NCI-H774 (cell line): ENCODE data around the gene RAMAC.
"Not testable (repeated sequence)": the region's sequence is repeated elsewhere in the genome, so short reads cannot be mapped to it uniquely, and the experiment has no call there.

Experiments
- DNase-seq: peaks from one replicate; lab custom pipeline; 2025; lab: John Stamatoyannopoulos, UW

RAMAC gene

DNA sequence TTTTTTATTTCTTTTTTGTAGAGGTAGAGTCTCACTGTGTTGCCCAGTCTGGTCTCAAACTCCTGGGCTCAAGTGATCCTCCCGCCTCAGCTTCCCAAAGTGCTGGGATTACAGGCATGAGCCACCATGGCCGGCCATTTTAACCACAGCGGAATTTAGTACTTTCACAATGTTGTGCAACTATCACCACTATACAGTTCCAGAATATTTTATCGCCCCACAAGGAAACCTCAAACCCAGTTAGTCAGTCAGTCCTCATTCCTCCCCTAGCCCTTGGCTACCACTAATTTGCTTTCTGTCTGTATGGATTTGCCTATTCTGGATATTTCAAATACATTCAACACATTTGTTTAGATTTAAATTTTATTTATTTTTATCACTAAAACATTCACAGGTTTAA lies 17.9 kb upstream of the RAMAC start:
- no peak for DNase-seq

DNA sequence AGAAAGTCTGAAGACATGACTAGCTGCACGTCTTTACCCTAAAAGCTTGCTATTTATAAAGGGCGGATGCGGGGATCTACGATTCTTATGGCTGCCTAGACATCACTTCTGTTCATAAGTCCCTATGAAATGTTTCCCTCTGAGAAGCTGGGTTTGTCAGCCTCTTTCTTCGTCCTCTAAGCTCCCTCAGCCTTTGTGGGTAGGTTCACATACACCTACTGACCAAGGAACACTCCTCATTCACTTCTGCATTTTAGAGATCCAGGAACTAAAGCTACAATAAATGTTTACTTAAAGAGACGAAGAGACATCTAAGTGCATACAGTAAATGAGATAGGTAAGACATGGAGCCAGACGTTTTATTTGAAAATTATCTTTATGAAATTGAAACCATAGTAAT lies 16.7 kb upstream of the RAMAC start:
- no peak for DNase-seq

DNA sequence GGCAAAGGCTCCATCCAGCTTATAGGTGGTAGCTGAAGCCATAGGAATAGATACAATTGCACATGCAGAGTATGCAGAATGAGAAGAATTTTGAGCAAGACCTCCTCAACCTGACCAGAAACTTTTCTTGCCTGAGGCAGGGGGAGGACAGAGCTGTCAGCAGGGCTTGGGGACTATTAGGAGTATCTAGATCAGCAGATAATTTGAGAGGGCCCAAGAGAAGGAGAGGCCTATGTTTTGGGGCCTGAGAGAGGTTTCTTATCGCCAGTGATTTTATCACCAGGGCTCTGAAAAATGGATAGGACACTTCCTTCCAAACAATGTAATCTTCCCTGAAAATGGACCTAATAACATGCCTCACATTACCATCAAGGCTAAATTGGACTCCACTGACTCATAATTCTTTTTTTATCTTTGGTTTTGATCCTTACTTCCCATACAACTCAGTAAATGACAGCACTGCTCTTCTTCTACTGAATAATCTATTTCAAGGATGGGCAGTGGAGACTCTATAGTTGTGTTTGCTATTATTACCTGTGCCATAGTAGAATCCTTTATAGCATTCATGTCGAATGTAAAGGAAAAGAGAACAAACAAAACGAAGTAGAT lies 15.8 kb upstream of the RAMAC start:
- no peak for DNase-seq

DNA sequence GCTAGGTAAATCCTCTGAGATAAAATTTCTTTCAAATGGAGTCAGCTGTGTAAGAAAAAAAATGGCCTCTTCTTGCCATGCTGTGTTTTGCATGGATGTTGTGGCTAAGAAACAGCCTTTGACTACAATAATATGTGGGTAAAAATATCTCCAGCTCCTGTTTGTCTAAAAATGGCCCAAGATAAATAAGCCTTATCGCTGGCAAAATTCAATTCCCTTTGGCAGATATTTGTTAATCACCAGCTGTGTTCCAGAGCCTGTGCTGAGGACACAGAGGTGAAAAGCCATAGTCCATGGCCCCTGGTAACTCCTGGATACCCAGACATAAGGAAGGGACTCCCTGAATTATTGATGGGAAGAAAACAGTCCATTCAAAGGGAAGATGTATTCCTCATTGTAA lies 15.3 kb upstream of the RAMAC start:
- DNase-seq: no peak

DNA sequence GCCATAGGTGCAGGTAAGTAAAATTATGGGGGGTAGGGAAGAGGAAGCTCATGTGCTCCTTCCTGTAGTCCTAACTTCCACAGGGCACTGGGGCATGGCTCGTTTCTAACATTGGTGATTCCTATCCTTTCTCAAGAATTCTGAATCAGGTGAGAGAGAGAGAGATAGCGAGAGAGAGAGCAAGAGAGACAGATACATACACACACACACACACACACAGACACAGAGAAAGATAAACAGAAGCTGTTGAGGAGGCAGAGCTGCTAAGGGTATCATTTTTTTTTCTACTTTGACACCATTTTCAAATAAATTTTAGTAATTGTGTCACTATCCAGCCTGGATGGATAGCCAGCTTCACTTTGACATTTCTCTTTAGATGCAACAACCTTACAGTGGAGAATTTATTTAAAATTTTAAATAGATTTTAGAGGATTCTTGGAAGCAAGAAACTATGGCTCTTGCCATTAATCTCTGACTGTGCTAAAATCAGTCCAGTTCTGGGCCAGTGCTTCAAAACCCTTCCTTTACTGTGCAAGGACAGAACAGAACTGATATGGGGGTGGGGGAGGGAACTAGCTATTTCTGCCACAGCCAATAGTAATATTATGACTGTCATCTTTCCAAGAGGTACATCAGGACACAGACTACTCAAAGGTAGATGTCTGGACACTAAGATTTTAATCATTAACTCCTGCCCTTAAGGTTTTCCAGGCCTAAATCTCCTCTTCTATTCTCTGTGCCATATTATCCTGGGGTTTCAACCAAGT lies 14.6 kb upstream of the RAMAC start:
- DNase-seq: no peak

DNA sequence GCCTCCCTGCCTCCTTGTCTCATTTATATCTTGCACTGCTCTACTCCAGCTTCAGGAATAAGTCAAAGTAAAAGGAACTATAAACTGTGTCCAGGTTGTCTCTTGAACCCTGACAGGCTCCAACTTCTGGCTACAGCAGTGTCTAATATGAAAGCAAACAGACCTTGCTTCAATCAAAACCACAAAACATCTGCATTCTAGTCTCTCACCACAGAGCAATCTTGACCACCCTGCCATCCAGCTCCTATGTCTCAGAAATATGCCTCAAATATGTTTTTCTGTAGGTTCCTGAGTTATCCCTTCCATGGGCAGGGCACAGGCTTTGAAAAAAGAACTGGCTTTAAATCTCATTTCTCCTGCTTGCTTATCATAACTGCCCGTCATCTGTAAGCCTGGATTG lies 13.0 kb upstream of the RAMAC start:
- DNase-seq: no peak

DNA sequence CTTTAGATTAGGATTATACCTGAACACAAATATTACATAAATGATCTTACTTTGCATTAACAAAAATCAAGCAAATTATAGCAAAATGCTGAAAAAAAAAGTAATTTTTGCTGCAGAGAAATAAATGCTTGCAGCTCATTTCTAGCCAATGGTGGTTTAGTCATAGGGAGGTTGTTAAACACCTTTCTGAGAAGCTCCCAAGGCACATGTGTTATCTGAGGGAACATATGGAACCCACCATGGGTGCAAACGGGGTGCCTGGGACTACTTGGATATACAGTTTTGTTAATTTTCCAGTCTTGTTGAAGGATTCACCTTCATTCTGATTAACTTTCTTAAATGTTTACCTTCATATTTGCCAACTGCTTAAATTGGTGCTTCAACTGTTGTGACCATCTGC lies 8.9 kb upstream of the RAMAC start:
- DNase-seq: no peak

DNA sequence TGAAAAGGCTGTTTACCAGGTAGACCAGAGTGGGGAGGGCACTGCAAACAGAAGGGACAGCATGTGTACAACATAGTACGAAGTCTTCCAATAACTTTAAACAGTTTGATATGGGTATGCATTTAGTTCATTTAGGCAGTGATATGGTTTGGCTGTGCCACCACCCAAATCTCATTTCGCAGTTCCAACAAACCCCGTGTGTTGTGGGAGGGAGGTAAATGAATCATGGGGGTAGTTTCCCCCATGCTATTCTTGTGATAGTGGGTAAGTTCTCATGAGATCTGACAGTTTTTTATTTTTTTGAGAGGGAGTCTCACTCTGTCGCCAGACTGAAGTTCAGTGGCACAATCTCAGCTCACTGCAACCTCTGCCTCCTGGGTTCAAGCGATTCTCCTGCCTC lies 7.6 kb upstream of the RAMAC start:
- no peak for DNase-seq

DNA sequence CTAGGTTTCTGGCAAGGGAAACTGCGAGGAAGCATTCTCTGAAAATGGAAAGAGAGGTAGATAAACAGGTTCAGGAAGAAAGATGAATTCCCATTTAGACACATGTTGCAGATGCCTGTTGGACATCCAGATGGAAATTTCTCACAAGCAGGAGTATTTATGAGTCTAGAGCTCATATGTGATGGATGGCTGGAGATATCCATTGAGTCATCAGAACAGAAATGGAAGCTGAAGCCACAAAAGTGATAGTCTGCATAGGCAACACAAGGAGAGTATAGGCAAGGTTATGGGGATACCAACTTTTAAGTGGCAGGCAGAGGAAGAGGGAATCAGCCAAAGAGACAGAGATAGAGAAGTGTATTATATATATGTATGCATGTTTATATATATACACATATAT lies 6.3 kb upstream of the RAMAC start:
- DNase-seq: no peak

DNA sequence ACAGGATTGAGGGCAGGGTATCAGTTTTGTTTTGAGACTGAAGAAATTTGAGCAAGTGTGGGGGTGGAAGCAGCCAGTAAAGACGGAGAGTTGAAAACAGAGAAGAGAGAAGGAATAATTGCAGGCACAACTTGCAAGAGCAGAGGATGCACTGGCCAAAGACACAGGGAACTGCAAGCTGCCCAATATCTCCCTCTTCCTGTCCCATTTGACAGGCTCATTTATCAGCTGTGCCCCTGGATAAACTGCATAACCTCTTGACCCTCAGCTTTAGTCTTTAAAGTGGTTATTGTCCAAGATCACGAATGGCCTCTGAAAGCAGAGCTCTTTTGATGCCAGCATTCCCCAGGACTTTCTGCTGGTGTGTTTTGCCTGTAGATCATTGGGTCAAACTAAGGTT lies 5.0 kb upstream of the RAMAC start:
- DNase-seq: no peak

DNA sequence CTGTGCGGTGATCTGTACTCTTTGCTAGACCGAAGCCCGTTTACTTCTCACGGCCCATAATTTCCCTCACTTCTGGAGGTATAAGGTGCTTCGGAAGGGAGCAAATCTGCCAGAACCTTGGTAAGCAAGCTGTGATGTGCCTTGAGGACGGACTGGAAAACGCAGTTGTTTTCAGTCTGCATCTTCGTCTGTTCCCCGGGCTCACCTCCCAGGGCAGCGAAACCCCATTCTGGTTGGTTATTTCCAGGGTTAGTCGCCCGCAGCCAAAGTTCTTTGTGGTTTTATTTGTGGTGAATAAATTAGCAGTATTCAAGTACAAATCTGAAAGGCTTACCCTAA lies 401 bp downstream of the RAMAC start:
- no peak for DNase-seq

DNA sequence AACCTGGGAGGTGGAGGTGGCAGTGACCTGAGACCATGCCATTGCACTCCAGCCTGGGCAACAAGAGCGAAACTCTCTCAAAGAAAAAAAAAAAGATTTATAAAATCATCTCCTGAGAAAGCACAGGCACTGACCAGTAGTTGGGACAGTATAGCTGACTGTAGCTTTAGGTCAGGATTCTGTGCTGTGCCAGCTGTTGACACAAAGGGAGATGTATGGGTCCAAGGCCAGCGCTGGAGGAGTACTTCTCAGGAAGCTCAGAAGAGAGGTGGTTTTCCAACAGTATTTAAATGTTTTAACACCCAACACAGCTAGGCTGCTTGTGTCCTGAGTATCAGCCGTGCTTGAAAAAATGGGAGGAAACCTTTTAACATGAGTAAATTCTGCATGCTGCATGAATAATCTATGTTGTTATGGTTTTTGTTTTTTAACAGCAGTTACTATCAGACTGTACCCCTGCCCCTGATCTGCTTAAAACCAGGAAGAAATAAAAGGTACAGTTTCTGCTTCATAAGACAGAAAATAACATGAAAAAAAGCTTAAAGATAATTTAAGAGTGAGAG lies 6.5 kb downstream of the RAMAC start:
- no peak for DNase-seq

DNA sequence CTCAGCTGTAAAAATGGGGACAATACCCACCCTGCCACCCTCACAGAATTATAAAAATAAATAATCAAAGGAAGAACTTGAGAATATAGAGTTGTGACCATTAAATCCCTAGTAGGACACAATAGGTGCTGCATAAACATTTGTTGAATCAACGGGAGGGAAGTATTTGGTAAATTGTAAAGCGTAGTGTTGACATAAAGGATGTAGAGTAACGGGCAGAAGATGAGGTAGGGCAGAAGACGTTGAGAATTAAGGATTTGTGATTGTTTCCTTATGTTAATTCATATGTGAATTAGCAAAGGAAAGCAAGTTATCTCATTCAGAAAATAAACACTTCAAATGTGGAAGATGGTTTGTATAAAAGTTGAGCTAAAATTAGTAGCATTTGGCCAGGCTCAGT lies 7.1 kb downstream of the RAMAC start:
- DNase-seq: no peak

DNA sequence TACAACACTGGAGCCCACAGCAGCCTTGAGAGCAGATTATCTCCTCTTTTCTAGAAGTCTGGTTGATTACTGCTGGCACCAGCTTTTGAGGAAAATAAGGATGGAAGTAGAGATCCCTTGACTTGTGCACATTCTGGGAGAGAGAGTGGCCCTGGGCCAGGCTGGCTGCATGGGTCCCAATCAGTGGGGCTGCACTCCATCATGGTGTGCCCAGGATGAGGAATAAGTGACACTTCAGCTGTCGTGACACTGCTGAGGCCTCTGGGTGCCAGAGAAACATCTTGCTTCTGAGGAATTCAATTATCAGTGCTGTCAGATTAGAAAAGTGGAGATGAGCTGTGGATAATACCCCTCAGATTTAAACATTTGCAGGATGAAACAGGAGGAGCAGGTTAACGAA lies 9.1 kb downstream of the RAMAC start:
- no peak for DNase-seq

DNA sequence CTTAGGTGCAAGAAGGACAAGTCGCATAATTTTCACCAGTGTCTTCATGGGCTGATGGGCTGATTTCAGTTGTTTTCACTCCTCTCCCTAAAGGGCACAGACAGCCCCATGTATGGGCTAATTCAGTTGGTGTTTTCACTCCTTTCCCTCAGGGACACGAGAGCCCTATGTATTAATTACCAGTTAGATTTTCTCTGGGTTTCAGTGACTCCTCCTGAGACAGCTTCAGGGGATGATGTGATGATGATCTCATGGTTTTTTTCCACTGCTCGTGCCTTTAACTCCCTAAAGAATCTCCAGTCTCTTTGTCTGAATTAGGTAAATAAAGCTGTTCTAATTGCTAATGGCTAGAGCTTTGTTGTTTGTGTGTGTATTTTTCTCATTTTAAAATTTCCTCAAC lies 9.9 kb downstream of the RAMAC start:
- DNase-seq: no peak

DNA sequence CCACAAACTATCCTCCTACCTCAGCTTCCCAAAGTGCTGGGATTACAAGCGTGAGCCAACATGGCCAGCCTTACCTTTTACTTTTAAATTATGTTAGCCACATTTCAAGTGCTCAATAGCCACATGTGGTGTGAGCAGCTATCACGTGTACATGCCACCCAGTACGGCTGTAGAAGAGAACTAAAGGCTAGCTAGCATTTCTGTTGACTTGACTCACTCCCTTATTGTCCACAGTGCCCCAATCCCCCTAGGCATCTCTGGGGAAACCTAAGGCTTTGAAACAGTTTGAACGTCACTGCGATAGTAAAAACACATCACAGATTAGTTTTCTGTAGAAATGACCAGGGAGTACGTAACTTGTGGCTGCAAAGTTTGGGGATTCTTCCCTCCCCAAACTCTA lies 13.4 kb downstream of the RAMAC start:
- DNase-seq: no peak

DNA sequence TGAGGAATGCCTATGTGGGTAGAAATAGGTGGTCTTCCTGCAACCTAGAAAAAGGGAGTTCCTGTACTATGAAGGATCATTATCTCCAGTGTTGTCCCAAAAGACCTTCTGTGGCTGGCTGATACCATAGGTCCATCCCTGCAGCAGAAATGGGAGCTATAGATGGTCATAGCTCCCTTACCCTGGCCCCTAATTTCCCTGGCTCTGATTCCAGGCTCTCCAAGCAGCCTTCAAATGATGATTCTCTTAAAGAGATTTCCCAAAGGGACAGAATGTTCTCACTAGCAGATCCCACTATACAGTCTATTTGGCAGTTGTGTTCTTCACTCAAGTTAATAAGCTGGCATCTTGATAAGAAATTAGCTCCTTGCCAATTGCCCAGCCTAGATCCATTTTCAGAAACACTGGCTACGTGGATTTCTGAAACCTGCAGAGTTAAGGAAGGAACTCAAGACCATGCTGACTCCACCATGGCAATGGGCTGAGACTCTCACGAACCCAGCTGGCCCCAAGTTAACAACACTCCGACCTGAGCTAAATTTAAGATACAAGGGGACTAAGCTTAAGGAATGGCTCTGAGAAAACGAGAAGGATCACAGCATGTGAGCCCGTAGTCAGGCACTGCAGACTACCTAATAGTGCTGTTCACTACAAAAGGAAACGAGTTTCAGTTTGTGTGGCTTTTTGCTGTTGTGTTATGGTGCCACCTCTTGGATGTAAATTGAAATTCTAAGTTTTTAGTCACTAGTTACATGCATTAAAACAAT lies 14.1 kb downstream of the RAMAC start:
- peak; percentile 50 for DNase-seq

DNA sequence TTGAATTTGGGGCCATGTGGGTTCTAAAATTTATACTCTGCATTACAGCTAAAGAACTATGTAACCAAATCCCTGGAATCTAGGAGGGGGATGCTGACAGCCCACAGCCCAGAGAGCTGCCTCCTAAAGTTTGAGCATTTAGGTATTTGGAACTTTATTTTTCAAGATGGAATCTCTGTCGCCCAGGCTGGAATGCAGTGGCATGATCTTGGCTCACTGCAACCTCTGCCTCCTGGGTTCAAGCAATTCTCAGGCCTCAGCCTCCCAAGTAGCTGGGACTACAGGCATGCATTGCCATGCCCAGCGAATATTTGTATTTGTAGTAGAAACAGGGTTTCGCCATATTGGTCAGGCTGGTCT lies 14.6 kb downstream of the RAMAC start:
- DNase-seq: not testable (repeated sequence)

DNA sequence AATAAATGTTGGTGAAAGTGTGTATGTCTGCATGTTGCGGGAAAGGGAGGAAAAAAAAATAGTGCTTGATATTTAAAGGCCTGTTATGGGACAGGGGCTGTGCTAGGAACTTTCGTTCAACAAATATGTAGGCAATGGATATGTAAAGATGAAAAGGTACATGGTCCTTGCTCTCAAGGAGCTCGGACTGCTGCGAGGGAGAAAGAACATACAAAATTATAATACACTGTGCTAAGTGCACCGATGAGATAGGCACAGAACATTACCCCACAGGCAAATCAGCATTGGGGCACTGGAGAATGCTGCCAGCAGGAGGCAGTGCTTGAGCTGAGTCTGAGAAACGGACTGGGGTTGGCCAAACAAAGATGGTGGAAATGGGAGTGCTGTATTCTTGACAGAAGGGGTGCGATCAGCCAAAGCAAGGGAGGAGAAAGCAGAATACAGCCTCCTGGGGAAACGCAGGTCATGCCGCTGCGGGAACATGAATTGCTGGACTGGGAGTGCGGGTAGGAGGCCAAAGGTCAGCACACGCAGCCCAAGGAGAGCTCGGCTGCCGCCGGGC lies 24.8 kb downstream of the RAMAC start:
- DNase-seq: peak; percentile 50

DNA sequence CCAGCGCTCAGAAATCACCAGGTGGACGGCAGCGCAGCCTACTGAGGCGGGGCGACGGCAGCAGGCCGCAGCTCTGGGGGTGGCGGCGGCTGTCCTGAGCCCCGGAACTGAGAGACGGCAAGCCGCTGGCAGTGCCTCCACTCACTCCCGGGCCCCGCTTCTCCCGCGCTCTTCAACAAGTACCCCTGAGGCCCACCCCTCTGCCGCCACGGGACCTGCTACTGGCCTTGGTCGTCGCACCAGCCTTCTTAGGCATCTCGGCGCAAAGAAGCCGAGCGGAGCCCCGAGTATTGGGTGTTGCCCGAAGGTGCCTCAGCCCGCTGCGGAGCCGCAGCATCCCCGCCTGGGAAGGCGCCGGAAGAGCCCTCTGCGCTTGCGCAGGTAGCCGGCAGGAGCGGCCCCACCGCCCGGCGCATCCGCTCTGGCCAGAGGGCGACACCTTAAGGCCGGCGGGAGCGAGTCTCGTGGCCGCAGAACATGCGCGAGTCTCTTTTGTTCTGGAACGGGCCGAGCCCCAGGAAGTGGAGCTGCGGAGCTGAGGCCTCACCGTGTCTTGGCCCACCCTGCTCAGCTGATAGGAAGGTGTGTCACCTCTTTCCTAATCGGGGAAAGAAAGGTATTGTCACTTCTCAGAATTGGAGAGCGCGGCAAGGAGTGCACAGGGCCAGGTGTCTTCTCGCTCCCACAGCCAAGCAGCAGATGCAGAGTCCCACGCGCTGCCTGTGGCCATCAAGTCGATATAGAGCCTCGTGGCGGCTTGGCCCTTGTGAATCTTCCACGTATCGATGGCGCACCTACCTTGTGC lies 25.5 kb downstream of the RAMAC start, which contains the start of gene C15orf40:
Gene C15orf40, minus strand, starts transcription at position 369 of the 805 bp plus-strand sequence. Its CDS starts 32 bp downstream, at position 337.
- peak; percentile 91 for DNase-seq

DNA sequence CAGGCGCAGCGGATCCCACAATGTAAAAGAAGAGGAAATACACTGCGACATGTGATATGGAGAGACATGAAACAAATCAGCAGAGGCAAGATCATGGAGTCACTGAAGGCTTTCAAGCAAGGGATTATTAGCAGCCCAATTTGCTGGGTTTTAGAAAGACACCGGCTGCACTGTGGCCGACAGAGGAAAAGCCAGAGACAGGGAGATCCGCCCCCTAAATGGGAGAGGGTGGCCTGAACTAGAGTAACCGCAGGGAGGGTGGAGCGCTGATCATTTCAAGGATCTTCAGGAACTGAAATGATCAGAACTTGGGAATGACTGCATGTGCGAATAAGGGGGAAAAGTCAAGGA lies 26.0 kb downstream of the RAMAC start:
- DNase-seq: no peak

DNA sequence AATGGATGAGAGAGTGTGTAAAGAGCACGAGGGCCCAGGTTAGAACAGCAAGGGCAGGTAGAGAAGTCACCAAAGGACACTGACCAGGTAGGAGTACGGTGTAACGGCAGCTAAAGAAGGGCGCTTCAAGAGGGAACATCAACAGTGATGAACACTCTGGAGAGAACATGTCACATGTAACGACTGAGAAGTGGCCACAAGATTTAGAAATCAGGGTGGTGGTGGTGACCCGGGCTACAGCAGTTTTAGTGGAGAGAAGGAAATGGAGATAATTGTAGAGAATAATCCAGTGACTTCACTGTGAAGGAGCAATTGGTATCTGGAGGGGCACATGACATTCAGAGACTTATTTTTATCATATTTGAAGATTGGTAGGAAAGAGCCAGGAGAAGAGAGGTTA lies 26.6 kb downstream of the RAMAC start:
- no peak for DNase-seq
